Measurements from ENCODE around the gene H3-3A. TPM values are rescaled to one million over a fixed set of nuclear protein-coding genes. Genes with fewer than 3 reads are reported as not detected.

H3-3A gene
- total RNA-seq, 1 experiment from 2014 or later, result 568 TPM

- peaks cover 18% of the 10 kb centered on the region for H3K4me1 Mint-ChIP-seq (ENCODE audit: low read depth, unreplicated experiment)
- peaks cover 43% of the 10 kb centered on the region for H3K36me3 Mint-ChIP-seq (ENCODE audit: insufficient read depth, unreplicated experiment)
- no peaks in the 10 kb centered on the region for H3K27me3 Mint-ChIP-seq (ENCODE audit: unreplicated experiment)
- intact Hi-C loops (cut with micrococcal nuclease; ENCODE audit: unreplicated experiment), result loop anchor here (10.0 kb wide), 2 partner anchors 125 to 185 kb away; partner anchors contain the start of gene ACBD3
- DNase-seq, result no peak
- CTCF ChIA-PET, result no interaction called here
- H3K9me3 Mint-ChIP-seq (ENCODE audit: low read depth, unreplicated experiment), result no peaks in the 10 kb centered on the region
- no peak overlapping the region for H3K27ac Mint-ChIP-seq (ENCODE audit: unreplicated experiment)
- no peak overlapping the region for H3K4me3 Mint-ChIP-seq (ENCODE audit: low read depth, unreplicated experiment)
- BruUV-seq (replicated peaks), result no TSS peak
- TF ChIP-seq CTCF (IDR thresholded peaks at IDR 0.05; ENCODE audit: unreplicated experiment), result no peak
Observed at GRCh38 chr1:226059709-226060108, 2.8 kb upstream of the H3-3A start.

GRCh38 chr1:226060427-226060826 is 2.1 kb upstream of the H3-3A start:
- Mint-ChIP-seq H3K4me1 (ENCODE audit: low read depth, unreplicated experiment) (peaks cover 24% of the 10 kb centered on the region), H3K9me3 (ENCODE audit: low read depth, unreplicated experiment) (no peaks in the 10 kb centered on the region), H3K36me3 (ENCODE audit: insufficient read depth, unreplicated experiment) (peaks cover 50% of the 10 kb centered on the region), H3K27me3 (ENCODE audit: unreplicated experiment) (no peaks in the 10 kb centered on the region), H3K27ac (ENCODE audit: unreplicated experiment) (no peak overlapping the region), H3K4me3 (ENCODE audit: low read depth, unreplicated experiment) (no peak overlapping the region)
- DNase-seq, result no peak
- CTCF ChIA-PET, result no interaction called here
- intact Hi-C loops (cut with micrococcal nuclease; ENCODE audit: unreplicated experiment), result loop anchor here (10.0 kb wide), 2 partner anchors 124 to 186 kb away; partner anchors contain the start of gene ACBD3
- TF ChIP-seq CTCF (IDR thresholded peaks at IDR 0.05; ENCODE audit: unreplicated experiment), result no peak
- BruUV-seq (replicated peaks), result no TSS peak

DNA sequence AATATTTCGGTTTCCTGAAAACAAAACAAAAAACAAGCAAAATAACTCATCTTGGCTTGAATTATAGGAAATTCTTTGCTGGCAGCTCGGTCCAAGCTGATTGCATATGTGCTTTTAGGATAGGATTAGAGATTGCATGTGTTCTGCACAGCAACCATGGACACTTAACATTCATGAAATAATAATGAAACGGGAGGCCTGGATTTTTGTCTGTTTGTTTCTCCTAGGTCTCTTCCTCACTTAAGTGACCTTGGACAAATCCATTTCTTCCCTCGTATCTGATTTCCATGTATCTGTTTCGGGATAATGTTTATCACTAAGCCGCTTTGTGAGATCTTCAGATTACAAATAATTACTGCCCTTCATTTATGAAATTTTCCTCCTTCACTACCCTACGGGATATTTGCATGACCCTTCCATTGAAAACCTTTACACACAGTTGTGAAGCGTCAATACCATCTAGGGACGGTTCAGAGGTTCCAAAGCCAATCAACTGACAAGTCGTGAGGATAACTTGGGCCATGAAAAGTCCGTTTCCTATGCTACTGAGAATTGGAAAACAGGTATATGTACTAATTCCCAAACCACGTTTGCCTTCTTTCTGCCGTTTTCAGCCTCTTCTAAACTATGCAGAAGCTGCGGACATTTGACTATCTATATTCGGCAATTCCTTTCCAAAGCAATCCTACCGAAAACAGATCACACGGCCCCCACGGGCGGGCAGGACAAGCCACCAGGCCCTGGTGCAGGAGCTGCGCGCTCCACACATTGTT is 1.3 kb upstream of the H3-3A start:
- CTCF ChIA-PET, result interaction anchor here (0.6 to 1.5 kb wide), 4 partner anchors 27 to 137 kb away, joined by 3 to 6 read pairs (median 4); partner anchors contain the start of gene PYCR2
- Mint-ChIP-seq H3K27me3 (ENCODE audit: unreplicated experiment) (no peaks in the 10 kb centered on the region), H3K27ac (ENCODE audit: unreplicated experiment) (peak overlapping the region; percentile 90), H3K4me1 (ENCODE audit: low read depth, unreplicated experiment) (peaks cover 32% of the 10 kb centered on the region), H3K9me3 (ENCODE audit: low read depth, unreplicated experiment) (no peaks in the 10 kb centered on the region), H3K36me3 (ENCODE audit: insufficient read depth, unreplicated experiment) (peaks cover 58% of the 10 kb centered on the region), H3K4me3 (ENCODE audit: low read depth, unreplicated experiment) (peak overlapping the region; percentile 89)
- DNase-seq, result no peak
- intact Hi-C loops (cut with micrococcal nuclease; ENCODE audit: unreplicated experiment), result loop anchor here (10.0 kb wide), 2 partner anchors 124 to 186 kb away; partner anchors contain the start of gene ACBD3
- BruUV-seq (replicated peaks), result TSS peak; percentile 67
- TF ChIP-seq CTCF (IDR thresholded peaks at IDR 0.05; ENCODE audit: unreplicated experiment), result no peak

DNA sequence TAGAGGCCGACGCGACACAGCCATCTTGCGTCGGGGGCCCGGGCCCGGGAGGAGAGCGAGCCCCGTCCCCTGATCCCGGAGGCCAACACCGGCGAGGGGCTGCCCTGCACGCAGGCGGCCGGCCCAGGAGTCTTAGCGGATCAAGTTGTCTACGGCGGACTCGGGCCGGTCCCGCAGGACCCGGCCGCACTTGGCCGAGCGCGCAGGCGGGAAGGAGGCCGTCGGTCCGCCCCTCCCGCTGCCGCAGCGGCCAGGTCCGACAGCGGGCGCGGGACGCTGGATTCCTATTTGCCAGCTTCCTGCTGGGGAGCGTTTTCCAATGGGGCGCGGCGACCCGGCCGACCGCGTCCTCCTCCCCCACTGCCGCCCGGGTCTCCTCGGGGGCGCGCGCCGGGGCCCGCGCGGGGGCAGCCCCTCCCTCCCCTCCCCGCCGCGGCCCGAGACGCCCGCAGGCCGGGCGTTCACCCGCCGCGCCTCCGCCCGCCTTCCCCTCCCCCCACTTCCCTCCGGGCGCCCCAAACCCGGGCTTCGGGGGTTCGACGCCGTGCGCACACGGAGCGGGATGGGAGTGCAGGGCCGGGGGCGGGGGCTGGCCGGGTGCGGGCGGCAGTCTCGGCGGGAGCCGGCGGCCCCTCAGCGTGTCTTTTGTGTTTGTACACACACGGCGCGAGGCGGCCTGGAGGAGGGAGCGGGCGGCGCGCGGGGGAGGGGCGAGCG is 517 bp upstream of the H3-3A start:
- no TSS peak for BruUV-seq (replicated peaks)
- peaks cover 66% of the 10 kb centered on the region for H3K36me3 Mint-ChIP-seq (ENCODE audit: insufficient read depth, unreplicated experiment)
- peak overlapping the region; percentile 89 for H3K4me3 Mint-ChIP-seq (ENCODE audit: low read depth, unreplicated experiment)
- CTCF ChIA-PET, result interaction anchor here (0.6 to 1.9 kb wide), 10 partner anchors 28 to 336 kb away, joined by 3 to 6 read pairs (median 4); partner anchors contain the start of genes PYCR2 and SDE2
- no peaks in the 10 kb centered on the region for H3K27me3 Mint-ChIP-seq (ENCODE audit: unreplicated experiment)
- peaks cover 39% of the 10 kb centered on the region for H3K4me1 Mint-ChIP-seq (ENCODE audit: low read depth, unreplicated experiment)
- intact Hi-C loops (cut with micrococcal nuclease; ENCODE audit: unreplicated experiment), result loop anchor here (10.0 kb wide), 2 partner anchors 123 to 187 kb away; partner anchors contain the start of gene ACBD3
- peak overlapping the region; percentile 94 for H3K27ac Mint-ChIP-seq (ENCODE audit: unreplicated experiment)
- no peaks in the 10 kb centered on the region for H3K9me3 Mint-ChIP-seq (ENCODE audit: low read depth, unreplicated experiment)
- no peak for TF ChIP-seq CTCF (IDR thresholded peaks at IDR 0.05; ENCODE audit: unreplicated experiment)
- peak; percentile 92 for DNase-seq

All from Calu3 (cell line).